Measurements from ENCODE around the gene EEPD1.

The EEPD1 gene

GRCh38 chr7:36154255-36155212 lies 1.5 kb downstream of the EEPD1 start:
- no peak for DNase-seq (ENCODE audit: low read depth in 2 of 2)

GRCh38 chr7:36155811-36156361 lies 2.8 kb downstream of the EEPD1 start:
- DNase-seq (ENCODE audit: low read depth in 2 of 2) = no peak

GRCh38 chr7:36157527-36158320 lies 4.7 kb downstream of the EEPD1 start:
- DNase-seq (ENCODE audit: low read depth in 2 of 2) = no peak

- DNase-seq (ENCODE audit: low read depth in 2 of 2) = no peak
Observed at GRCh38 chr7:36158321-36158605, 5.2 kb downstream of the EEPD1 start.

GRCh38 chr7:36159618-36160017 lies 6.6 kb downstream of the EEPD1 start:
- no peak for DNase-seq (ENCODE audit: low read depth in 2 of 2)

- DNase-seq (ENCODE audit: low read depth in 2 of 2) = no peak
Observed at GRCh38 chr7:36160313-36160712, 7.3 kb downstream of the EEPD1 start.

- DNase-seq (ENCODE audit: low read depth in 2 of 2) = no peak
Observed at GRCh38 chr7:36161996-36162395, 8.9 kb downstream of the EEPD1 start.

- DNase-seq (ENCODE audit: low read depth in 2 of 2) = no peak
Observed at GRCh38 chr7:36165059-36165458, 12.0 kb downstream of the EEPD1 start.

GRCh38 chr7:36165802-36166201 lies 12.7 kb downstream of the EEPD1 start:
- DNase-seq (ENCODE audit: low read depth in 2 of 2) = no peak

- DNase-seq (ENCODE audit: low read depth in 2 of 2) = no peak
Observed at GRCh38 chr7:36167403-36168050, 14.5 kb downstream of the EEPD1 start.

- DNase-seq (ENCODE audit: low read depth in 2 of 2) = no peak
Observed at GRCh38 chr7:36171503-36171902, 18.4 kb downstream of the EEPD1 start.

- no peak for DNase-seq (ENCODE audit: low read depth in 2 of 2)
Observed at GRCh38 chr7:36175886-36176285, 22.8 kb downstream of the EEPD1 start.

- no peak for DNase-seq (ENCODE audit: low read depth in 2 of 2)
Observed at GRCh38 chr7:36176697-36177096, 23.6 kb downstream of the EEPD1 start.

GRCh38 chr7:36180121-36180520 lies 27.1 kb downstream of the EEPD1 start:
- no peak for DNase-seq (ENCODE audit: low read depth in 2 of 2)

- no peak for DNase-seq (ENCODE audit: low read depth in 2 of 2)
Observed at GRCh38 chr7:36181668-36182067, 28.6 kb downstream of the EEPD1 start.

GRCh38 chr7:36182854-36183604 lies 30.0 kb downstream of the EEPD1 start:
- DNase-seq (ENCODE audit: low read depth in 2 of 2) = no peak

GRCh38 chr7:36185092-36185491 lies 32.0 kb downstream of the EEPD1 start:
- no peak for DNase-seq (ENCODE audit: low read depth in 2 of 2)

GRCh38 chr7:36185756-36186155 lies 32.7 kb downstream of the EEPD1 start:
- DNase-seq (ENCODE audit: low read depth in 2 of 2) = no peak

- DNase-seq (ENCODE audit: low read depth in 2 of 2) = no peak
Observed at GRCh38 chr7:36186359-36187121, 33.5 kb downstream of the EEPD1 start.

- DNase-seq (ENCODE audit: low read depth in 2 of 2) = no peak
Observed at GRCh38 chr7:36188266-36188665, 35.2 kb downstream of the EEPD1 start.

GRCh38 chr7:36188906-36189305 lies 35.9 kb downstream of the EEPD1 start:
- DNase-seq (ENCODE audit: low read depth in 2 of 2) = no peak
